NT2/D1 (cell line): ENCODE results near the gene DPPA2.

Source experiments
- DNase-seq: peaks from one replicate; pipeline ENCODE4 v3.0.0-alpha.2; 2011; ENCODE audit warnings: low read depth, low spot score
- H3K27me3 ChIP-seq: 2 replicates; pipeline ENCODE4 v1.6.0; 2011; ENCODE audit warnings: mild to moderate bottlenecking; ENCODE audit not compliant: insufficient read length, insufficient read depth
- H3K36me3 ChIP-seq: 2 replicates; pipeline ENCODE4 v1.6.1; 2011; ENCODE audit warnings: mild to moderate bottlenecking, low read length, mixed read lengths; ENCODE audit not compliant: insufficient read depth, insufficient read length
- H3K4me1 ChIP-seq: 2 replicates; pipeline ENCODE4 v1.5.1; 2011; ENCODE audit not compliant: insufficient read depth, insufficient read length
- H3K4me3 ChIP-seq: 2 replicates; pipeline ENCODE4 v1.5.1; 2011; ENCODE audit warnings: low read depth; ENCODE audit not compliant: insufficient read length
- H3K9ac ChIP-seq: 2 replicates; pipeline ENCODE4 v1.6.0; 2011; ENCODE audit warnings: low read depth; ENCODE audit not compliant: insufficient read length
- H3K9me3 ChIP-seq: 2 replicates; pipeline ENCODE4 v1.5.1; 2011; ENCODE audit warnings: mild to moderate bottlenecking, low read length; ENCODE audit not compliant: insufficient read depth
- SUZ12 ChIP-seq: IDR thresholded peaks from 2 replicates; pipeline ENCODE4 v1.6.1; 2011; ENCODE audit not compliant: insufficient read length, insufficient read depth; ENCODE audit errors: extremely low read depth
- YY1 ChIP-seq: IDR thresholded peaks from 2 replicates; pipeline ENCODE4 v1.6.1; 2011; ENCODE audit not compliant: insufficient read length, insufficient read depth
- ZNF274 ChIP-seq: IDR thresholded peaks from 2 replicates; pipeline ENCODE4 v1.6.1; 2011; ENCODE audit warnings: mild to moderate bottlenecking, low read depth, low read length

The DPPA2 gene

GRCh38 chr3:109269577-109270275, 46.6 kb downstream of the DPPA2 start:
- H3K9ac ChIP-seq: no peak overlapping the region
- no peaks in the 10 kb centered on the region for H3K36me3 ChIP-seq
- H3K4me1 ChIP-seq: no peaks in the 10 kb centered on the region
- TF ChIP-seq ZNF274 (no peak), SUZ12 (no peak), YY1 (no peak)
- H3K4me3 ChIP-seq: no peak overlapping the region
- DNase-seq: no peak
- H3K9me3 ChIP-seq: no peaks in the 10 kb centered on the region
- no peaks in the 10 kb centered on the region for H3K27me3 ChIP-seq

- Histone ChIP-seq H3K36me3 (no peaks in the 10 kb centered on the region), H3K9me3 (no peaks in the 10 kb centered on the region), H3K9ac (no peak overlapping the region), H3K27me3 (no peaks in the 10 kb centered on the region), H3K4me3 (no peak overlapping the region), H3K4me1 (no peaks in the 10 kb centered on the region)
- no peak for TF ChIP-seq YY1
- TF ChIP-seq SUZ12: no peak
- no peak for TF ChIP-seq ZNF274
- DNase-seq: no peak
Measured at GRCh38 chr3:109268181-109268580, 48.1 kb downstream of the DPPA2 start.

GRCh38 chr3:109265295-109265694, 51.0 kb downstream of the DPPA2 start:
- TF ChIP-seq SUZ12: no peak
- TF ChIP-seq YY1: no peak
- TF ChIP-seq ZNF274: no peak
- no peaks in the 10 kb centered on the region for H3K4me1 ChIP-seq
- no peaks in the 10 kb centered on the region for H3K9me3 ChIP-seq
- H3K27me3 ChIP-seq: no peaks in the 10 kb centered on the region
- no peak overlapping the region for H3K9ac ChIP-seq
- no peak for DNase-seq
- no peak overlapping the region for H3K4me3 ChIP-seq
- H3K36me3 ChIP-seq: no peaks in the 10 kb centered on the region

GRCh38 chr3:109257269-109257668, 59.0 kb downstream of the DPPA2 start:
- TF ChIP-seq ZNF274: no peak
- DNase-seq: no peak
- no peaks in the 10 kb centered on the region for H3K27me3 ChIP-seq
- no peaks in the 10 kb centered on the region for H3K36me3 ChIP-seq
- no peak overlapping the region for H3K4me3 ChIP-seq
- H3K9me3 ChIP-seq: no peaks in the 10 kb centered on the region
- no peak overlapping the region for H3K9ac ChIP-seq
- no peaks in the 10 kb centered on the region for H3K4me1 ChIP-seq

GRCh38 chr3:109254770-109255169, 61.5 kb downstream of the DPPA2 start:
- Histone ChIP-seq H3K9ac (no peak overlapping the region), H3K36me3 (no peaks in the 10 kb centered on the region), H3K4me1 (no peaks in the 10 kb centered on the region), H3K27me3 (no peaks in the 10 kb centered on the region), H3K9me3 (no peaks in the 10 kb centered on the region), H3K4me3 (no peak overlapping the region)
- no peak for TF ChIP-seq YY1
- TF ChIP-seq ZNF274: no peak
- TF ChIP-seq SUZ12: no peak
- DNase-seq: no peak

GRCh38 chr3:109252641-109253040, 63.7 kb downstream of the DPPA2 start:
- Histone ChIP-seq H3K9me3 (no peaks in the 10 kb centered on the region), H3K36me3 (no peaks in the 10 kb centered on the region), H3K4me3 (no peak overlapping the region), H3K4me1 (no peaks in the 10 kb centered on the region), H3K27me3 (no peaks in the 10 kb centered on the region), H3K9ac (no peak overlapping the region)
- DNase-seq: no peak
- TF ChIP-seq SUZ12 (no peak), ZNF274 (no peak), YY1 (no peak)
